Breast epithelium (tissue), 3 donors: Measurements from ENCODE around the gene BCL3.

Experiments used
- POLR2AphosphoS5 ChIP-seq, 3 donors: sonication (generic); formaldehyde crosslinking; IDR thresholded peaks; one replicate each; pipeline ENCODE4 v1.6.1; 2017; ENCODE audit warnings: antibody characterized with exemption in 3 of 3
- TF ChIP-seq, protein P1 (sequence below), 3 donors: fragments of 450-650 bp; IDR thresholded peaks; one replicate each; pipeline ENCODE4 v1.5.1; 2016 to 2017; ENCODE audit warnings: antibody characterized with exemption in 3 of 3, mild to moderate bottlenecking in 3 of 3, moderate library complexity in 3 of 3

DNA sequence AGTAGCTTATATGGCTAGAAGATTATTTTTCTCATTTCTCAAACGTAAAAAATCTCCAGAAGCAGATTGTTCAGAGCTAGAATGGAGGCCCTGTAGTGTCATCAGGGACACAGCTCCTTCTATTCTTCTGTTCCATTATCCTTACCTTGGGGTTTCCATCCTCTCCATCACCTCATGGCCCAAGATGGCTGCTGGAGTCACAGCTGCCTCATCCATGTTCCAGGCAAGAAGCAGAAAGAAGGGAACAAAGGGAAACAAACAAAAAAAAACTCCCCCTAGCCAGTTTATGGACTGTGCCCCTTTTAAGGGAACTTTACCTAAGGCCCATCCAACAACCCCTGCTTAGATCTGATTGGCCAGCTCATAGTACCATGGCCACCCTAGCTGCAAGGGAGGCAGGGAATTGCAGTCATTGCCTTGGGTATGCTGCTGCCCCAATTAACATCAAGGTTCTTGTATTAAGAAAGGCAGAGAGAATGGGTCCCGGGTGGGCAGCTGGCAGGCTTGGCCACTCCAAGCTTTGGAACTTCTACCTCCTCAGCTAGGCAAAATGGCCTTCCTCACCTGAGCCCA, 33.8 kb upstream of the BCL3 start:
- TF ChIP-seq, protein P1, sequence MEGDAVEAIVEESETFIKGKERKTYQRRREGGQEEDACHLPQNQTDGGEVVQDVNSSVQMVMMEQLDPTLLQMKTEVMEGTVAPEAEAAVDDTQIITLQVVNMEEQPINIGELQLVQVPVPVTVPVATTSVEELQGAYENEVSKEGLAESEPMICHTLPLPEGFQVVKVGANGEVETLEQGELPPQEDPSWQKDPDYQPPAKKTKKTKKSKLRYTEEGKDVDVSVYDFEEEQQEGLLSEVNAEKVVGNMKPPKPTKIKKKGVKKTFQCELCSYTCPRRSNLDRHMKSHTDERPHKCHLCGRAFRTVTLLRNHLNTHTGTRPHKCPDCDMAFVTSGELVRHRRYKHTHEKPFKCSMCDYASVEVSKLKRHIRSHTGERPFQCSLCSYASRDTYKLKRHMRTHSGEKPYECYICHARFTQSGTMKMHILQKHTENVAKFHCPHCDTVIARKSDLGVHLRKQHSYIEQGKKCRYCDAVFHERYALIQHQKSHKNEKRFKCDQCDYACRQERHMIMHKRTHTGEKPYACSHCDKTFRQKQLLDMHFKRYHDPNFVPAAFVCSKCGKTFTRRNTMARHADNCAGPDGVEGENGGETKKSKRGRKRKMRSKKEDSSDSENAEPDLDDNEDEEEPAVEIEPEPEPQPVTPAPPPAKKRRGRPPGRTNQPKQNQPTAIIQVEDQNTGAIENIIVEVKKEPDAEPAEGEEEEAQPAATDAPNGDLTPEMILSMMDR (IDR thresholded peaks at IDR 0.05), result no peak
- no peak for TF ChIP-seq POLR2AphosphoS5 (IDR thresholded peaks at IDR 0.05)
